ENCODE results near the gene CDH10. TPM values are rescaled to one million over a fixed set of nuclear protein-coding genes. Genes with fewer than 3 reads are reported as not detected.

CDH10 gene
- total and polyA plus RNA-seq, 2 experiments from 2014 or later, result not detected

GRCh38 chr5:24624872-24625271 lies 19.9 kb downstream of the CDH10 start (continued):
- TF ChIP-seq CTCF (conservative IDR thresholded peaks at IDR 0.05; ENCODE audit: low read depth in 2 of 2), result no peak
- TF ChIP-seq ZNF114 (CRISPR knock-in tag; IDR thresholded peaks at IDR 0.05), result no peak

DNA sequence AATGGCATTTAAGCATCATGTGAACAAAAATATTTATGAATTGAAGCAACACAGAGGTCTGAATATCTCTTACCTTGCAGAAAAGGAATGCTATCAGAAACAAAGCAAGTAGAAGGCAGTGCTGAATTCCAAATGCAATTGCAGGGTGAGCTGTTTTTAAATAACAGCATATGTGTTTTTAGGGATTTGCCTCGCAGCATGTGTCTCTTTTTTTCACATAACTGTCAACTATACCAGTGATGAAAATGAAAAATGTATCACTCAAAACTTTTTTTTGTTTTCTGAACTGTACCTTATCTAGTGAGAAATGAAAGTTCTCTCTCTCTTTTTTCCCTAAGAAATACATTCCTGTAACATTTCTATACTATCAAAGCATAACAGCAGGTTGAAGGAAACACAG lies 21.2 kb downstream of the CDH10 start:
- H4K20me1 ChIP-seq (replicated peaks; ENCODE audit: insufficient read depth), result no peaks in the 10 kb centered on the region
- Mint-ChIP-seq H3K9me3 (no peaks in the 10 kb centered on the region), H3K36me3 (ENCODE audit: low read depth) (no peaks in the 10 kb centered on the region), H3K27ac (no peak overlapping the region), H3K27me3 (ENCODE audit: insufficient read depth, low read depth, poor library complexity) (no peaks in the 10 kb centered on the region), H3K4me3 (no peak overlapping the region), H3K4me1 (peaks cover 30% of the 10 kb centered on the region)
- H3K27ac ChIP-seq (ENCODE audit: low read depth), result no peak overlapping the region
- H3F3A ChIP-seq (replicated peaks; ENCODE audit: low read depth), result no peaks in the 10 kb centered on the region
- no peaks in the 10 kb centered on the region for H3K79me2 ChIP-seq (replicated peaks; ENCODE audit: insufficient read depth)
- no peak overlapping the region for H2AFZ ChIP-seq
- peaks cover 14% of the 10 kb centered on the region for H3K4me1 ChIP-seq (ENCODE audit: insufficient read depth)
- H3K4me2 ChIP-seq, result no peak overlapping the region
- no peak overlapping the region for H3K4me3 ChIP-seq
- H3K27me3 ChIP-seq (ENCODE audit: insufficient read depth), result no peaks in the 10 kb centered on the region
- ATAC-seq, result no peak
- no peaks in the 10 kb centered on the region for H3K36me3 ChIP-seq (ENCODE audit: insufficient read depth)
- no peak for DNase-seq (ENCODE audit: low spot score)
- H3K9me2 ChIP-seq (ENCODE audit: insufficient read depth), result no peaks in the 10 kb centered on the region
- no peak for TF ChIP-seq ZNF114 (CRISPR knock-in tag; IDR thresholded peaks at IDR 0.05)
- TF ChIP-seq, protein P1, sequence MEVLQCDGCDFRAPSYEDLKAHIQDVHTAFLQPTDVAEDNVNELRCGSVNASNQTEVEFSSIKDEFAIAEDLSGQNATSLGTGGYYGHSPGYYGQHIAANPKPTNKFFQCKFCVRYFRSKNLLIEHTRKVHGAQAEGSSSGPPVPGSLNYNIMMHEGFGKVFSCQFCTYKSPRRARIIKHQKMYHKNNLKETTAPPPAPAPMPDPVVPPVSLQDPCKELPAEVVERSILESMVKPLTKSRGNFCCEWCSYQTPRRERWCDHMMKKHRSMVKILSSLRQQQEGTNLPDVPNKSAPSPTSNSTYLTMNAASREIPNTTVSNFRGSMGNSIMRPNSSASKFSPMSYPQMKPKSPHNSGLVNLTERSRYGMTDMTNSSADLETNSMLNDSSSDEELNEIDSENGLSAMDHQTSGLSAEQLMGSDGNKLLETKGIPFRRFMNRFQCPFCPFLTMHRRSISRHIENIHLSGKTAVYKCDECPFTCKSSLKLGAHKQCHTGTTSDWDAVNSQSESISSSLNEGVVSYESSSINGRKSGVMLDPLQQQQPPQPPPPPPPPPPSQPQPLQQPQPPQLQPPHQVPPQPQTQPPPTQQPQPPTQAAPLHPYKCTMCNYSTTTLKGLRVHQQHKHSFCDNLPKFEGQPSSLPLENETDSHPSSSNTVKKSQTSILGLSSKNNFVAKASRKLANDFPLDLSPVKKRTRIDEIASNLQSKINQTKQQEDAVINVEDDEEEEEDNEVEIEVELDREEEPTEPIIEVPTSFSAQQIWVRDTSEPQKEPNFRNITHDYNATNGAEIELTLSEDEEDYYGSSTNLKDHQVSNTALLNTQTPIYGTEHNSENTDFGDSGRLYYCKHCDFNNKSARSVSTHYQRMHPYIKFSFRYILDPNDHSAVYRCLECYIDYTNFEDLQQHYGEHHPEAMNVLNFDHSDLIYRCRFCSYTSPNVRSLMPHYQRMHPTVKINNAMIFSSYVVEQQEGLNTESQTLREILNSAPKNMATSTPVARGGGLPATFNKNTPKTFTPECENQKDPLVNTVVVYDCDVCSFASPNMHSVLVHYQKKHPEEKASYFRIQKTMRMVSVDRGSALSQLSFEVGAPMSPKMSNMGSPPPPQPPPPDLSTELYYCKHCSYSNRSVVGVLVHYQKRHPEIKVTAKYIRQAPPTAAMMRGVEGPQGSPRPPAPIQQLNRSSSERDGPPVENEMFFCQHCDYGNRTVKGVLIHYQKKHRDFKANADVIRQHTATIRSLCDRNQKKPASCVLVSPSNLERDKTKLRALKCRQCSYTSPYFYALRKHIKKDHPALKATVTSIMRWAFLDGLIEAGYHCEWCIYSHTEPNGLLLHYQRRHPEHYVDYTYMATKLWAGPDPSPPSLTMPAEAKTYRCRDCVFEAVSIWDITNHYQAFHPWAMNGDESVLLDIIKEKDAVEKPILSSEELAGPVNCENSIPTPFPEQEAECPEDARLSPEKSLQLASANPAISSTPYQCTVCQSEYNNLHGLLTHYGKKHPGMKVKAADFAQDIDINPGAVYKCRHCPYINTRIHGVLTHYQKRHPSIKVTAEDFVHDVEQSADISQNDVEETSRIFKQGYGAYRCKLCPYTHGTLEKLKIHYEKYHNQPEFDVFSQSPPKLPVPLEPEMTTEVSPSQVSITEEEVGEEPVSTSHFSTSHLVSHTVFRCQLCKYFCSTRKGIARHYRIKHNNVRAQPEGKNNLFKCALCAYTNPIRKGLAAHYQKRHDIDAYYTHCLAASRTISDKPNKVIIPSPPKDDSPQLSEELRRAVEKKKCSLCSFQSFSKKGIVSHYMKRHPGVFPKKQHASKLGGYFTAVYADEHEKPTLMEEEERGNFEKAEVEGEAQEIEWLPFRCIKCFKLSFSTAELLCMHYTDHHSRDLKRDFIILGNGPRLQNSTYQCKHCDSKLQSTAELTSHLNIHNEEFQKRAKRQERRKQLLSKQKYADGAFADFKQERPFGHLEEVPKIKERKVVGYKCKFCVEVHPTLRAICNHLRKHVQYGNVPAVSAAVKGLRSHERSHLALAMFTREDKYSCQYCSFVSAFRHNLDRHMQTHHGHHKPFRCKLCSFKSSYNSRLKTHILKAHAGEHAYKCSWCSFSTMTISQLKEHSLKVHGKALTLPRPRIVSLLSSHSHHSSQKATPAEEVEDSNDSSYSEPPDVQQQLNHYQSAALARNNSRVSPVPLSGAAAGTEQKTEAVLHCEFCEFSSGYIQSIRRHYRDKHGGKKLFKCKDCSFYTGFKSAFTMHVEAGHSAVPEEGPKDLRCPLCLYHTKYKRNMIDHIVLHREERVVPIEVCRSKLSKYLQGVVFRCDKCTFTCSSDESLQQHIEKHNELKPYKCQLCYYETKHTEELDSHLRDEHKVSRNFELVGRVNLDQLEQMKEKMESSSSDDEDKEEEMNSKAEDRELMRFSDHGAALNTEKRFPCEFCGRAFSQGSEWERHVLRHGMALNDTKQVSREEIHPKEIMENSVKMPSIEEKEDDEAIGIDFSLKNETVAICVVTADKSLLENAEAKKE (CRISPR knock-in tag; IDR thresholded peaks at IDR 0.05), result no peak
- TF ChIP-seq, protein P2, sequence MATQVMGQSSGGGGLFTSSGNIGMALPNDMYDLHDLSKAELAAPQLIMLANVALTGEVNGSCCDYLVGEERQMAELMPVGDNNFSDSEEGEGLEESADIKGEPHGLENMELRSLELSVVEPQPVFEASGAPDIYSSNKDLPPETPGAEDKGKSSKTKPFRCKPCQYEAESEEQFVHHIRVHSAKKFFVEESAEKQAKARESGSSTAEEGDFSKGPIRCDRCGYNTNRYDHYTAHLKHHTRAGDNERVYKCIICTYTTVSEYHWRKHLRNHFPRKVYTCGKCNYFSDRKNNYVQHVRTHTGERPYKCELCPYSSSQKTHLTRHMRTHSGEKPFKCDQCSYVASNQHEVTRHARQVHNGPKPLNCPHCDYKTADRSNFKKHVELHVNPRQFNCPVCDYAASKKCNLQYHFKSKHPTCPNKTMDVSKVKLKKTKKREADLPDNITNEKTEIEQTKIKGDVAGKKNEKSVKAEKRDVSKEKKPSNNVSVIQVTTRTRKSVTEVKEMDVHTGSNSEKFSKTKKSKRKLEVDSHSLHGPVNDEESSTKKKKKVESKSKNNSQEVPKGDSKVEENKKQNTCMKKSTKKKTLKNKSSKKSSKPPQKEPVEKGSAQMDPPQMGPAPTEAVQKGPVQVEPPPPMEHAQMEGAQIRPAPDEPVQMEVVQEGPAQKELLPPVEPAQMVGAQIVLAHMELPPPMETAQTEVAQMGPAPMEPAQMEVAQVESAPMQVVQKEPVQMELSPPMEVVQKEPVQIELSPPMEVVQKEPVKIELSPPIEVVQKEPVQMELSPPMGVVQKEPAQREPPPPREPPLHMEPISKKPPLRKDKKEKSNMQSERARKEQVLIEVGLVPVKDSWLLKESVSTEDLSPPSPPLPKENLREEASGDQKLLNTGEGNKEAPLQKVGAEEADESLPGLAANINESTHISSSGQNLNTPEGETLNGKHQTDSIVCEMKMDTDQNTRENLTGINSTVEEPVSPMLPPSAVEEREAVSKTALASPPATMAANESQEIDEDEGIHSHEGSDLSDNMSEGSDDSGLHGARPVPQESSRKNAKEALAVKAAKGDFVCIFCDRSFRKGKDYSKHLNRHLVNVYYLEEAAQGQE (IDR thresholded peaks at IDR 0.05; ENCODE audit: unreplicated experiment), result no peak
- TF ChIP-seq POLR2AphosphoS5 (IDR thresholded peaks at IDR 0.05; ENCODE audit: low read depth), result no peak
- no peak for TF ChIP-seq CTCF (conservative IDR thresholded peaks at IDR 0.05; ENCODE audit: low read depth in 2 of 2)
- TF ChIP-seq CREB1 (CRISPR knock-in tag; IDR thresholded peaks at IDR 0.05; ENCODE audit: low read depth), result no peak
- no peak for TF ChIP-seq EZH2phosphoT487 (IDR thresholded peaks at IDR 0.05; ENCODE audit: unreplicated experiment)
- no peak for TF ChIP-seq NANOG (IDR thresholded peaks at IDR 0.05; ENCODE audit: borderline replicate concordance)
- no peak for TF ChIP-seq JUNB (IDR thresholded peaks at IDR 0.05; ENCODE audit: unreplicated experiment)
- TF ChIP-seq ZNF331 (CRISPR knock-in tag; IDR thresholded peaks at IDR 0.05; ENCODE audit: low read depth), result no peak
